Stimulated activated CD8-positive, alpha-beta memory T cell treated with anti-CD3 and anti-CD28 coated beads, Interleukin-2, amount 100 ng/mL, for 48 hours (primary cell): ENCODE data around the gene TMSB4X.

ENCODE experiments used
- DNase-seq, 2 donors: peaks; one replicate each; pipeline ENCODE4 v3.0.0-alpha.2; 2020; ENCODE audit warnings: low read depth in 2 of 2

Gene TMSB4X

DNA sequence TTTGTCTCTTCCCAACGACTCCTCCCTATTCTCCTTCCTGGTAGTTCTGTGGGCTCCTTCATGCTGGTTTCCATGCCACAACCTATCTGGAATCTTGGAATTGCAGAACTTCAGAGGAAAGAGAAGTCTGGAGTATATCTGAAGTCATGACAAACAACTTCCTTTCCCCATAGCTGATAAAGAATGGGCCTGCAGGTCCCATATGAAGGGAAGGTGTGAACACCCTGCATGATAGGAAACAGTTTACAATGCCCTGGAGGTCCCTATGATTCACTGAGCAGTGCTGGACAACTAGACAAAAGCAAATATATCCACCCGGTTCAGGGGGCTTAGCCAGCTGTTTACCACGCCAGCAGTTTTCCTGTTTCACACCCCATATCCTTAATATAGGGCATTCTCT lies 50.1 kb downstream of the TMSB4X start:
- DNase-seq = no peak
